Heart left ventricle (tissue), 13 donors: Measurements from ENCODE around the gene ANO4.

ENCODE experiments used
- POLR2A ChIP-seq, 2 donors: fragments of 450-650 bp; IDR thresholded peaks; one replicate each; pipeline ENCODE4 v1.6.1; 2017; ENCODE audit warnings: antibody characterized with exemption in 2 of 2, mild to moderate bottlenecking in 2 of 2, moderate library complexity in 2 of 2
- TF ChIP-seq, protein P1 (sequence below), 12 donors: fragments of 200-600 bp; sonication (generic) in 4 of 12; IDR thresholded peaks; one replicate each; pipeline versions ENCODE4 v1.5.0 to v1.8.0; 2018 to 2022; ENCODE audit warnings: antibody characterized with exemption in 12 of 12, mild to moderate bottlenecking in 5 of 12
- donor health status: ischemic (EF 13 %, LVEDD 7.1; RV severe dilation, severe dysfunction).
- donor health status: DM: no; HTN: yes; CAD: no.
- donor health status: DM: no; HTN: no; CAD: no.
- donor health status: ischemic (EF 25% LVEDD 6.9; RV normal size, moderate dysfunction).
- donor health status: ischemic (EF 25% LVEDD 5.7; RV mildly dilated, moderate dysfunction).
- donor health status: ischemic (EF 35%, LVEDD 5.7; RV mildly dilated, moderate dysfunction).
- donor health status: nonischemic (EF 11% LVEDD 7.7; RV severe dilation, severe dysfunction).
- donor health status: DM: yes; HTN: yes; CAD: no.
- donor health status: PGD.
- donor health status: ischemic (EF 29% LVEDD 5.4; RV normal size, mild dysfunction).
- donor health status: nonischemic (EF 23%, LVEDD 6.1; RV moderate dilation, normal function).

DNA sequence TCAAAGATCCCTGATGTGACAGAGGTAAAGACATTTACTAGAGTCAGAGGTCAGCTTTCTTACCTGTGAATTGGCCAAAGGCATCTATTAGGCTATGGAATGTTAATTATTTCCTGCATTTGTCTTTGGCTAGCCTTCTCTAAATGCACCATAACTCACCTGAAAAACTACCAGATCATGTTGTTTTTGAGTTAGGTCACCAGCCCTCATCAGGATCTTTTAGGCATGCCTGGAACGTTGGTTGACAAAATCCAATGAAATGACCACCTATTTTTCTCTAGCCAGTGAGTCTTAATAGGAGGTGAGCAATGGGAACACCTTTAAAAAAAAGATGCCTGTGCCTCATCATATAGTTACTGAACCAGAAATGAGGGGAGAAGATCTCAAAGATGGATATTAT lies 46.2 kb downstream of the ANO4 start:
- TF ChIP-seq, protein P1, sequence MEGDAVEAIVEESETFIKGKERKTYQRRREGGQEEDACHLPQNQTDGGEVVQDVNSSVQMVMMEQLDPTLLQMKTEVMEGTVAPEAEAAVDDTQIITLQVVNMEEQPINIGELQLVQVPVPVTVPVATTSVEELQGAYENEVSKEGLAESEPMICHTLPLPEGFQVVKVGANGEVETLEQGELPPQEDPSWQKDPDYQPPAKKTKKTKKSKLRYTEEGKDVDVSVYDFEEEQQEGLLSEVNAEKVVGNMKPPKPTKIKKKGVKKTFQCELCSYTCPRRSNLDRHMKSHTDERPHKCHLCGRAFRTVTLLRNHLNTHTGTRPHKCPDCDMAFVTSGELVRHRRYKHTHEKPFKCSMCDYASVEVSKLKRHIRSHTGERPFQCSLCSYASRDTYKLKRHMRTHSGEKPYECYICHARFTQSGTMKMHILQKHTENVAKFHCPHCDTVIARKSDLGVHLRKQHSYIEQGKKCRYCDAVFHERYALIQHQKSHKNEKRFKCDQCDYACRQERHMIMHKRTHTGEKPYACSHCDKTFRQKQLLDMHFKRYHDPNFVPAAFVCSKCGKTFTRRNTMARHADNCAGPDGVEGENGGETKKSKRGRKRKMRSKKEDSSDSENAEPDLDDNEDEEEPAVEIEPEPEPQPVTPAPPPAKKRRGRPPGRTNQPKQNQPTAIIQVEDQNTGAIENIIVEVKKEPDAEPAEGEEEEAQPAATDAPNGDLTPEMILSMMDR (IDR thresholded peaks at IDR 0.05) = no peak
- TF ChIP-seq POLR2A (IDR thresholded peaks at IDR 0.05) = no peak
